ENCODE results near the gene BCL11B. TPM values are rescaled to one million over a fixed set of nuclear protein-coding genes. Genes with fewer than 3 reads are reported as not detected.

Gene BCL11B
- total and polyA plus RNA-seq, 2 donors (not counting 1 experiment from before 2014, with no cell fraction given): under 0.01 TPM; not detected in 1

GRCh38 chr14:99248761-99249171 is 23.2 kb downstream of the BCL11B start:
- Histone ChIP-seq H3K36me3 (ENCODE audit: control insufficient read depth, insufficient read depth, low read length) (no peaks in the 10 kb centered on the region), H3K9me3 (ENCODE audit: control insufficient read depth, insufficient read depth, low read depth, low read length) (no peaks in the 10 kb centered on the region), H4K20me1 (ENCODE audit: control insufficient read depth, extremely low read depth, insufficient read depth, low read length) (no peaks in the 10 kb centered on the region), H3K79me2 (ENCODE audit: control insufficient read depth, insufficient read depth, low read length) (no peaks in the 10 kb centered on the region), H3K9ac (ENCODE audit: insufficient read depth, low read length) (no peak overlapping the region), H3K27me3 (ENCODE audit: control insufficient read depth, insufficient read depth, low read length) (peaks cover 5% of the 10 kb centered on the region), H3K4me2 (ENCODE audit: extremely low read depth, insufficient read depth, low read length) (no peak overlapping the region), H3K4me3 (replicated peaks in 1 of 4; ENCODE audit: control extremely low read depth in 1 of 4, insufficient read depth in 1 of 4, low read depth in 3 of 4, low read length in 4 of 4) (no peak overlapping the region), H2AFZ (ENCODE audit: low read length) (no peak overlapping the region), H3K27ac (ENCODE audit: insufficient read depth, low read length) (no peak overlapping the region), H3K4me1 (ENCODE audit: control insufficient read depth, extremely low read depth, insufficient read depth, low read length) (no peaks in the 10 kb centered on the region)
- DNase-seq (ENCODE audit: low read depth in 2 of 2): no peak
- TF ChIP-seq EZH2 (IDR thresholded peaks at IDR 0.05; ENCODE audit: low read length, missing control alignments): no peak
- TF ChIP-seq CTCF (conservative IDR thresholded peaks at IDR 0.05 in 1 of 2, IDR thresholded peaks at IDR 0.05 in 1 of 2; ENCODE audit: low read depth in 1 of 2, low read length in 2 of 2): no peak

DNA sequence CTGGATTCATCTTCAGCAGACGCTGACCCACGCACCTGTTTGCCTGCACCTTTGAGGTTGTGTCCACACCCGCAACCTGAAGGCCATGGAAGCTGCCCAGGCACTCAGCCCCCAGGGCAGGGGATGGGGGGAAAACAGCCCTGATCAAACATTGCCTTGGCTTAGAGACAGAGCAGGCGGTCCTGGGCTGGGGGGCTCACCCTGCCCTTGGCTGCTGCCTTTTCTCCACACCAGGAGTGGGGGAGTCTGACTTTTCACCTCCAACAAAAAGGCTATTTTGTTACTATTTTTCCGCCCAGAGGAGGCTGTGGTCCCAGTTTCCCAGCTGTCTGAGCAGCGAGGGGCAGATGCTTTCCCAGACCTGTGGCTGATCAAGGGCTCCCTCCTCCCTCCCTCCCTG is 24.2 kb downstream of the BCL11B start:
- no peaks in the 10 kb centered on the region for H3K4me1 ChIP-seq (ENCODE audit: control insufficient read depth, extremely low read depth, insufficient read depth, low read length)
- H3K9ac ChIP-seq (ENCODE audit: insufficient read depth, low read length): no peak overlapping the region
- H3K9me3 ChIP-seq (ENCODE audit: control insufficient read depth, insufficient read depth, low read depth, low read length): no peaks in the 10 kb centered on the region
- H3K36me3 ChIP-seq (ENCODE audit: control insufficient read depth, insufficient read depth, low read length): no peaks in the 10 kb centered on the region
- H3K27ac ChIP-seq (ENCODE audit: insufficient read depth, low read length): no peak overlapping the region
- TF ChIP-seq EZH2 (IDR thresholded peaks at IDR 0.05; ENCODE audit: low read length, missing control alignments) (no peak), CTCF (conservative IDR thresholded peaks at IDR 0.05 in 1 of 2, IDR thresholded peaks at IDR 0.05 in 1 of 2; ENCODE audit: low read depth in 1 of 2, low read length in 2 of 2) (no peak)
- no peak overlapping the region for H2AFZ ChIP-seq (ENCODE audit: low read length)
- H3K4me2 ChIP-seq (ENCODE audit: extremely low read depth, insufficient read depth, low read length): no peak overlapping the region
- H3K79me2 ChIP-seq (ENCODE audit: control insufficient read depth, insufficient read depth, low read length): no peaks in the 10 kb centered on the region
- DNase-seq (ENCODE audit: low read depth in 2 of 2): no peak
- no peak overlapping the region for H3K4me3 ChIP-seq (replicated peaks in 1 of 4; ENCODE audit: control extremely low read depth in 1 of 4, insufficient read depth in 1 of 4, low read depth in 3 of 4, low read length in 4 of 4)
- H3K27me3 ChIP-seq (ENCODE audit: control insufficient read depth, insufficient read depth, low read length): peaks cover 5% of the 10 kb centered on the region
- no peaks in the 10 kb centered on the region for H4K20me1 ChIP-seq (ENCODE audit: control insufficient read depth, extremely low read depth, insufficient read depth, low read length)

- no peaks in the 10 kb centered on the region for H3K79me2 ChIP-seq (ENCODE audit: control insufficient read depth, insufficient read depth, low read length)
- TF ChIP-seq CTCF (conservative IDR thresholded peaks at IDR 0.05 in 1 of 2, IDR thresholded peaks at IDR 0.05 in 1 of 2; ENCODE audit: low read depth in 1 of 2, low read length in 2 of 2) (no peak), EZH2 (IDR thresholded peaks at IDR 0.05; ENCODE audit: low read length, missing control alignments) (no peak)
- H3K9me3 ChIP-seq (ENCODE audit: control insufficient read depth, insufficient read depth, low read depth, low read length): no peaks in the 10 kb centered on the region
- H3K36me3 ChIP-seq (ENCODE audit: control insufficient read depth, insufficient read depth, low read length): no peaks in the 10 kb centered on the region
- H3K4me1 ChIP-seq (ENCODE audit: control insufficient read depth, extremely low read depth, insufficient read depth, low read length): no peaks in the 10 kb centered on the region
- H3K4me3 ChIP-seq (replicated peaks in 1 of 4; ENCODE audit: control extremely low read depth in 1 of 4, insufficient read depth in 1 of 4, low read depth in 3 of 4, low read length in 4 of 4): no peak overlapping the region
- H2AFZ ChIP-seq (ENCODE audit: low read length): no peak overlapping the region
- no peak overlapping the region for H3K9ac ChIP-seq (ENCODE audit: insufficient read depth, low read length)
- no peak overlapping the region for H3K27ac ChIP-seq (ENCODE audit: insufficient read depth, low read length)
- H3K27me3 ChIP-seq (ENCODE audit: control insufficient read depth, insufficient read depth, low read length): peaks cover 5% of the 10 kb centered on the region
- no peak for DNase-seq (ENCODE audit: low read depth in 2 of 2)
- no peak overlapping the region for H3K4me2 ChIP-seq (ENCODE audit: extremely low read depth, insufficient read depth, low read length)
- no peaks in the 10 kb centered on the region for H4K20me1 ChIP-seq (ENCODE audit: control insufficient read depth, extremely low read depth, insufficient read depth, low read length)
These were observed 24.8 kb downstream of the BCL11B start for GRCh38 chr14:99247101-99247729.
